Endometrial microvascular endothelial cells (primary cell): ENCODE measurements around the gene RHOB. TPM values are rescaled to one million over a fixed set of nuclear protein-coding genes. Genes with fewer than 3 reads are reported as not detected.

ENCODE experiments used
- in situ Hi-C: cut with HindIII; loops from 2 replicates; pipeline ENCODE4 v1.10.0; 2017; ENCODE audit warnings: low sequenced_read_pairs, low pct_unique_long_range_greater_than_20kb; ENCODE audit errors: inconsistent ontology term
- total RNA-seq: library from RNA; depleted of rRNA; stranded (reverse); fragments of >200 nt; gene quantifications from one replicate; pipeline ENCODE4 v1.2.3, GENCODE V29; 2015; ENCODE audit errors: inconsistent ontology term

Gene RHOB
- total RNA-seq, 1 donor from 2014 or later = 100 TPM

GRCh38 chr2:20421336-20421987, 25.4 kb upstream of the RHOB start:
- in situ Hi-C loops = no loop called here

- in situ Hi-C loops = no loop called here
These were observed 24.9 kb upstream of the RHOB start for GRCh38 chr2:20421988-20422370.

- in situ Hi-C loops = no loop called here
These were observed 24.2 kb upstream of the RHOB start for GRCh38 chr2:20422402-20423271.

- in situ Hi-C loops = no loop called here
These were observed 23.5 kb upstream of the RHOB start for GRCh38 chr2:20423359-20423758.

- in situ Hi-C loops = no loop called here
These were observed 23.0 kb upstream of the RHOB start for GRCh38 chr2:20423847-20424246.

GRCh38 chr2:20424300-20425290, 22.3 kb upstream of the RHOB start:
- in situ Hi-C loops = no loop called here

- in situ Hi-C loops = no loop called here
These were observed 21.4 kb upstream of the RHOB start for GRCh38 chr2:20425371-20425881.

- in situ Hi-C loops = no loop called here
These were observed 21.0 kb upstream of the RHOB start for GRCh38 chr2:20425884-20426283.

- in situ Hi-C loops = no loop called here
These were observed 18.8 kb upstream of the RHOB start for GRCh38 chr2:20427931-20428526.

GRCh38 chr2:20428717-20429490, 18.0 kb upstream of the RHOB start:
- in situ Hi-C loops = no loop called here

GRCh38 chr2:20429528-20429927, 17.3 kb upstream of the RHOB start:
- in situ Hi-C loops = no loop called here

- in situ Hi-C loops = no loop called here
These were observed 16.8 kb upstream of the RHOB start for GRCh38 chr2:20430035-20430434.

- in situ Hi-C loops = no loop called here
These were observed 16.2 kb upstream of the RHOB start for GRCh38 chr2:20430461-20431300.

- in situ Hi-C loops = no loop called here
These were observed 15.6 kb upstream of the RHOB start for GRCh38 chr2:20431301-20431698.

- in situ Hi-C loops = no loop called here
These were observed 15.1 kb upstream of the RHOB start for GRCh38 chr2:20431772-20432171.

GRCh38 chr2:20432714-20433113, 14.2 kb upstream of the RHOB start:
- in situ Hi-C loops = no loop called here

GRCh38 chr2:20433249-20433648, 13.6 kb upstream of the RHOB start:
- in situ Hi-C loops = no loop called here
